ENCODE results near the gene PEX12. TPM values are rescaled to one million over a fixed set of nuclear protein-coding genes. Genes with fewer than 3 reads are reported as not detected.
A peak's percentile ranks its signal among the peaks of the same experiment; 100 is the strongest.

PEX12 gene
- total RNA-seq, 1 donor from 2014 or later: 3.9 TPM

- DNase-seq (ENCODE audit: low read depth) (peak; percentile 89), FAIRE-seq (peak; percentile 74)
- no peaks in the 10 kb centered on the region for H3K27me3 ChIP-seq (ENCODE audit: insufficient read depth, low read length)
- H3K9ac ChIP-seq (ENCODE audit: low read length): peak within 1 kb of the TSS; percentile 99
- peaks cover 52% of the 10 kb centered on the region for H3K79me2 ChIP-seq (ENCODE audit: insufficient read depth, low read length)
- H3K4me1 ChIP-seq (ENCODE audit: insufficient read depth, low read length): peaks cover 9% of the 10 kb centered on the region
- peak within 1 kb of the TSS; percentile 98 for H3K4me2 ChIP-seq (ENCODE audit: low read length)
- no peaks in the 10 kb centered on the region for H3K9me3 ChIP-seq (ENCODE audit: insufficient read depth, low read depth, low read length)
- H4K20me1 ChIP-seq (ENCODE audit: insufficient read depth, low read length): peaks cover 36% of the 10 kb centered on the region
- Mint-ChIP-seq H3K4me3 (ENCODE audit: unreplicated experiment) (peak within 1 kb of the TSS; percentile 100), H3K27me3 (ENCODE audit: low read depth, unreplicated experiment) (peaks cover 9% of the 10 kb centered on the region), H3K4me1 (ENCODE audit: low read depth, unreplicated experiment) (peaks cover 9% of the 10 kb centered on the region), H3K27ac (ENCODE audit: unreplicated experiment) (peak within 1 kb of the TSS; percentile 99), H3K9me3 (ENCODE audit: unreplicated experiment) (no peaks in the 10 kb centered on the region), H3K36me3 (ENCODE audit: low read depth, unreplicated experiment) (peaks cover 3% of the 10 kb centered on the region)
- peak within 1 kb of the TSS; percentile 94 for H3K27ac ChIP-seq (ENCODE audit: low read depth, low read length)
- peak within 1 kb of the TSS; percentile 86 for H2AFZ ChIP-seq (ENCODE audit: low read depth, low read length)
- H3K4me3 ChIP-seq (ENCODE audit: insufficient read depth, low read depth, low read length): peak within 1 kb of the TSS; percentile 100
- TF ChIP-seq CTCF (IDR thresholded peaks at IDR 0.05; ENCODE audit: insufficient read depth, low read depth, low read length) (no peak), EZH2 (IDR thresholded peaks at IDR 0.05; ENCODE audit: insufficient read depth, low read length) (no peak)
- no peaks in the 10 kb centered on the region for H3K36me3 ChIP-seq (ENCODE audit: insufficient read depth, low read length)
These were observed 8.9 kb upstream of the PEX12 start, which contains the start of gene AP2B1 for GRCh38 chr17:35587074-35587961. AP2B1 (plus strand) TSS chr17:35587322; CDS start chr17:35594031, 6,709 bp downstream.

- H3K36me3 Mint-ChIP-seq (ENCODE audit: low read depth, unreplicated experiment): peaks cover 3% of the 10 kb centered on the region
- Histone ChIP-seq H3K27ac (ENCODE audit: low read depth, low read length) (peak overlapping the region; percentile 94), H3K4me3 (ENCODE audit: insufficient read depth, low read depth, low read length) (peak overlapping the region; percentile 100), H3K4me2 (ENCODE audit: low read length) (peak overlapping the region; percentile 98), H3K27me3 (ENCODE audit: insufficient read depth, low read length) (no peaks in the 10 kb centered on the region), H3K9ac (ENCODE audit: low read length) (peak overlapping the region; percentile 99), H2AFZ (ENCODE audit: low read depth, low read length) (peak overlapping the region; percentile 86), H3K79me2 (ENCODE audit: insufficient read depth, low read length) (peaks cover 45% of the 10 kb centered on the region), H4K20me1 (ENCODE audit: insufficient read depth, low read length) (peaks cover 29% of the 10 kb centered on the region), H3K36me3 (ENCODE audit: insufficient read depth, low read length) (no peaks in the 10 kb centered on the region), H3K9me3 (ENCODE audit: insufficient read depth, low read depth, low read length) (no peaks in the 10 kb centered on the region), H3K4me1 (ENCODE audit: insufficient read depth, low read length) (peaks cover 9% of the 10 kb centered on the region)
- TF ChIP-seq EZH2 (IDR thresholded peaks at IDR 0.05; ENCODE audit: insufficient read depth, low read length) (no peak), CTCF (IDR thresholded peaks at IDR 0.05; ENCODE audit: insufficient read depth, low read depth, low read length) (no peak)
- no peaks in the 10 kb centered on the region for H3K9me3 Mint-ChIP-seq (ENCODE audit: unreplicated experiment)
- FAIRE-seq (no peak), DNase-seq (ENCODE audit: low read depth) (no peak)
- H3K4me3 Mint-ChIP-seq (ENCODE audit: unreplicated experiment): peak overlapping the region; percentile 100
- H3K27ac Mint-ChIP-seq (ENCODE audit: unreplicated experiment): peak overlapping the region; percentile 99
- H3K4me1 Mint-ChIP-seq (ENCODE audit: low read depth, unreplicated experiment): peaks cover 9% of the 10 kb centered on the region
- peaks cover 9% of the 10 kb centered on the region for H3K27me3 Mint-ChIP-seq (ENCODE audit: low read depth, unreplicated experiment)
These were observed 8.2 kb upstream of the PEX12 start for GRCh38 chr17:35586569-35587073.

Data from astrocyte (in vitro differentiated cells and primary cell).